HepG2 (cell line): ENCODE measurements around the gene GRAMD2A. TPM values are rescaled to one million over a fixed set of nuclear protein-coding genes. Genes with fewer than 3 reads are reported as not detected.

Source experiments
- ARID5B ChIP-seq: IDR thresholded peaks from 2 replicates; pipeline ENCODE4 v1.4.0; 2020; ENCODE audit warnings: mild to moderate bottlenecking, missing genetic modification reagents
- CCAR2 ChIP-seq: fragments of 200-400 bp; formaldehyde crosslinking; optimal IDR thresholded peaks from 2 replicates; pipeline ENCODE3; 2018; ENCODE audit warnings: low read depth, mild to moderate bottlenecking, low read length, moderate library complexity
- CEBPG ChIP-seq: IDR thresholded peaks from 2 replicates; pipeline ENCODE4 v1.6.1; 2016
- CTCF ChIP-seq: sonication (generic); formaldehyde crosslinking; IDR thresholded peaks from 2 replicates; pipeline ENCODE4 v1.5.0; 2020; ENCODE audit warnings: mild to moderate bottlenecking, missing genetic modification reagents, moderate library complexity
- FOXJ3 ChIP-seq: sonication (generic); formaldehyde crosslinking; IDR thresholded peaks from 2 replicates; pipeline ENCODE4 v1.4.0; 2020; ENCODE audit warnings: missing genetic modification reagents, mild to moderate bottlenecking, borderline replicate concordance
- GATA4 ChIP-seq: sonication (generic); IDR thresholded peaks from 2 replicates; pipeline ENCODE4 v1.6.1; 2016; ENCODE audit warnings: antibody characterized with exemption, low read depth, borderline replicate concordance
- RARG ChIP-seq: sonication (generic); formaldehyde crosslinking; IDR thresholded peaks from 2 replicates; pipeline ENCODE4 v1.4.0; 2020; ENCODE audit warnings: low read depth, mild to moderate bottlenecking, missing genetic modification reagents
- SRSF4 ChIP-seq: fragments of 200-400 bp; formaldehyde crosslinking; IDR thresholded peaks from one replicate; pipeline ENCODE4 v1.6.1; 2018; ENCODE audit warnings: mild to moderate bottlenecking, low read depth, low read length, moderate library complexity; ENCODE audit not compliant: poor library complexity, severe bottlenecking
- TARDBP ChIP-seq: sonication (generic); formaldehyde crosslinking; IDR thresholded peaks from 2 replicates; pipeline ENCODE4 v1.8.0; 2022; ENCODE audit warnings: mild to moderate bottlenecking, missing genetic modification reagents
- TBX3 ChIP-seq: fragments of 450-650 bp; IDR thresholded peaks from 2 replicates; pipeline ENCODE4 v1.6.1; 2017; ENCODE audit warnings: antibody characterized with exemption, mild to moderate bottlenecking, inconsistent platforms, borderline replicate concordance
- ZNF124 ChIP-seq: sonication (generic); formaldehyde crosslinking; IDR thresholded peaks from 2 replicates; pipeline ENCODE4 v1.4.0; 2020; ENCODE audit warnings: missing genetic modification reagents
- ZNF30 ChIP-seq: sonication (generic); formaldehyde crosslinking; IDR thresholded peaks from 2 replicates; pipeline ENCODE4 v1.5.0; 2020; ENCODE audit warnings: mild to moderate bottlenecking, missing genetic modification reagents
- ZNF430 ChIP-seq: sonication (generic); formaldehyde crosslinking; IDR thresholded peaks from 2 replicates; pipeline ENCODE4 v1.9.0; 2021; ENCODE audit warnings: mild to moderate bottlenecking, missing genetic modification reagents
- ZNF609 ChIP-seq: sonication (generic); formaldehyde crosslinking; IDR thresholded peaks from 2 replicates; pipeline ENCODE4 v1.4.0; 2020; ENCODE audit warnings: mild to moderate bottlenecking, missing genetic modification reagents, borderline replicate concordance
- ZNF800 ChIP-seq: sonication (generic); formaldehyde crosslinking; IDR thresholded peaks from 2 replicates; pipeline ENCODE4 v1.4.0; 2020; ENCODE audit warnings: missing genetic modification reagents
- ZSCAN25 ChIP-seq: sonication (generic); formaldehyde crosslinking; IDR thresholded peaks from 2 replicates; pipeline ENCODE4 v1.8.0; 2022; ENCODE audit warnings: mild to moderate bottlenecking, missing genetic modification reagents
- polyA plus RNA-seq, 8 experiments: library from polyadenylated mRNA; depleted of rRNA in 3 of 8; stranded (reverse) in 7 of 8; unstranded in 1 of 8; fragments of >200 nt; fragmentation: Illumina TruSeq in 4 of 8; extraction: Trizol in 4 of 8; gene quantifications; 2 replicates each; pipeline versions ENCODE4 v1.2.1 to v1.2.3, GENCODE V29; 2011 to 2016; ENCODE audit warnings: low read depth in 4 of 8, missing spikeins in 1 of 8, mixed read lengths in 1 of 8; ENCODE audit not compliant: insufficient read depth in 1 of 8
- total RNA-seq, 5 experiments: library from RNA; depleted of rRNA; stranded (reverse); fragments of >200 nt; fragmentation: Illumina TruSeq; extraction: Trizol; gene quantifications; 2 replicates each; pipeline ENCODE4 v1.2.3, GENCODE V29; 2016; ENCODE audit warnings: low read depth in 1 of 5

Gene GRAMD2A
- total and polyA plus RNA-seq, 2 of the 13 experiments (the other 11 are each of a cell fraction or from before 2014, with no cell fraction given): 0.04 TPM; not detected in 1

GRCh38 chr15:72141171-72142084 lies 56.2 kb downstream of the GRAMD2A start (continued):
- TF ChIP-seq FOXJ3 (no peak), RARG (CRISPR knock-in tag) (no peak), ZNF124 (no peak), ZNF430 (CRISPR knock-in tag) (no peak), ZSCAN25 (CRISPR knock-in tag) (no peak), ARID5B (CRISPR knock-in tag) (peak; percentile 49; the same call in 1 of the 2 replicates), SRSF4 (no peak), CEBPG (CRISPR knock-in tag) (no peak), GATA4 (0 out of 2 replicates have a peak, but pooled peaks have one; percentile 27), CCAR2 (no peak), ZNF609 (CRISPR knock-in tag) (no peak), CTCF (no peak), TARDBP (CRISPR knock-in tag) (no peak), ZNF30 (CRISPR knock-in tag) (no peak), TBX3 (peak; percentile 72), ZNF800 (no peak)
